HG02678 (cell line): ENCODE data around the gene AGTPBP1.
A peak's percentile ranks its signal among the peaks of the same experiment; 100 is the strongest.
"Not testable (repeated sequence)": the region's sequence is repeated elsewhere in the genome, so short reads cannot be mapped to it uniquely, and the experiment has no call there.

Experiments used
- ATAC-seq: cut with Tn5 transposase; IDR thresholded peaks from one replicate; pipeline ENCODE4 v1.9.1; 2021; ENCODE audit warnings: mild to moderate bottlenecking, moderate library complexity; ENCODE audit not compliant: unreplicated experiment

AGTPBP1 gene

GRCh38 chr9:85741875-85742596 is at the start of gene AGTPBP1:
Gene AGTPBP1, minus strand, starts transcription at chr9:85741954. Its CDS starts 29,421 bp downstream, at chr9:85712533.
- peak; percentile 83 for ATAC-seq

GRCh38 chr9:85786116-85786515 is 44.4 kb upstream of the AGTPBP1 start:
- ATAC-seq = not testable (repeated sequence)

DNA sequence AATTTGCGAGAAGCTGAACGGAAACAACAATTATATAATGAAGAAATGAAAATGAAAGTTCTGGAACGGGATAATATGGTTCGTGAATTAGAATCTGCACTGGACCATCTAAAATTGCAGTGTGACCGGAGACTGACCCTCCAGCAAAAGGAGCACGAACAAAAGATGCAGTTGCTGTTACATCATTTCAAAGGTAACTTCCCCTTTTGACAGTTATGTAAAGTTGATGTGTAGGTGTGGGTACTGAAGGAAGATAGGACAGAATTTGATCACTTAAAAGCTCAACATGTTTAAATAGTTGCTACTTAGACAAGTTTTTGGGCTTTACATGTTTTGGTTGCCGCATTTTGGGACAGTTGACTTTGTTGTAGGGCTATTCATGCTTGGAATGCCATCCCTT is 32.1 kb upstream of the AGTPBP1 start:
- not testable (repeated sequence) for ATAC-seq

- not testable (repeated sequence) for ATAC-seq
Measured at GRCh38 chr9:85761802-85762201, 20.0 kb upstream of the AGTPBP1 start.

DNA sequence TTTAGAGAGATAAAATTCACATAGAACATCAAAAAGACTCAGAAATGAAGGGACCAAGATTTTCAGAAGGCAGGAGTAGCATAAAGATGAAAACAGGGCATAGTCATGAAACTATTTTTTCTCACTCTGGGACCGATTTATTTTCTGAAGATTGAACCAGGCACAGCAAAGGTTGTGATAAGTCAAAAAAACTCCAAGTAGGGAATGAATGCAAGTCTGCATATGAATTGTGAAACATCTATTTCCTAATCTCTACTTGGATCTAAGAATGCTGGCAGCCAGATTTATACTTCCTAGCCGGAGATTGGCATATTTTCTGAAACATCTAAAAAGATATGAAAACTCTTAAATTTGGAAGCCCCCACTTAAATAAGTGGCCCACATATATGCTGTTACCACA is 16.0 kb upstream of the AGTPBP1 start:
- not testable (repeated sequence) for ATAC-seq

DNA sequence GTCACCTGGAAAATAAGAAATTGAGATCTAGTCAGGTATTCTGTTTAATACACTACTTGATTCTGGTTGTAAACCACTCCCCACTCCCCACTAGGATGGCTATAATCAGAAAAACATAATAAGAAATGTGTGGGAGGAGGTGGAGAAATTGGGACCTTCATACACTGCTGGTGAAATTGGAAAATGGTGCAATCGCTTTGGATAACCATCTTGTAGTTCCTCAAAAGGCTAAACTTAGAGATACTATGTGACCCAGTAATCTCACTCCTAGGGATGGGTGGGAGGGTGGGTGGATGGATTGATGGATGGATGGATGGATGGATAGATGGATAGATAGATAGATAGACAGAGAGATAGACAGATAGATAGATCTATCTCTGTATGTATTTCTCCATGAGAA is 14.5 kb upstream of the AGTPBP1 start:
- ATAC-seq = not testable (repeated sequence)

DNA sequence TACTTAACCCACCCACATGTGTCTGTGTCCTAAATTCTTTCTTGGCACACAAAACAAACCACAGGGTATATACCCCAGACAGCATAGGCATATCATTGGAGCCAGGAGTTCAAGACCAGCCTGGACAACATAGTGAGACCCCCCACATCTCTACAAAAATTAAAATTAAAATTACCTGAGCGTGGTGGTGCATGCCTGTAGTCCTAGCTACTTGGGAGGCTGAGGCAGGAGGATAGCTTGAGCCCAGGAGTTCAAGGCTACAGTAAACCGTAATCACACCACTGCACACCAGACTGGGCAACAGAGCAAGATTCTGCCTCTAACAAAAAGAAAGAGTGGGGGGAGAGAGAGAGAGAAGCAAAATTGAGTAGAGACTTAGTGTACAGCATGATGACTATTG is 4.6 kb upstream of the AGTPBP1 start:
- ATAC-seq = no peak

GRCh38 chr9:85745203-85745602 is 3.4 kb upstream of the AGTPBP1 start:
- ATAC-seq = no peak

DNA sequence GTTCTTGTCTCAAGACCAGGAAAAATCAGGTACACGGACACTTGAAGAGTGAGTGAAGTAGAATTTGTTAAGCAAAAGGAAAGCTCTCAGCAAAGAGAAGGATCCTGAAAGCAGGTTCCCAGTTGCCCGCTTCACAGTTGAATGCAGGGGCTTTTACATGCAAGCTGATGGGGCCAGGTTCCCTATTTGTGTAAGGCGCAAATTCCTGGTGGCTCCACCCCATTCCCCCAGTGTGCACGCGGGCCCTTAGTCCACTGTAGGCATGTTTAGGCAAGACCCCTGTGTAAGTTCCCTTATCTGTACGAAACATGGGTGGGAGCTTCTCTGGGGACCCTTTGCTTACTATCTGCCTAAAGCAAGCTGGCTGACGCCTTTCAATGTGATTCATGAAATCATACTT is 2.7 kb upstream of the AGTPBP1 start:
- ATAC-seq = no peak

- no peak for ATAC-seq
Measured at GRCh38 chr9:85743275-85744128, 1.7 kb upstream of the AGTPBP1 start.

GRCh38 chr9:85742597-85742936 is 813 bp upstream of the AGTPBP1 start:
- no peak for ATAC-seq

GRCh38 chr9:85741095-85741874 is 469 bp downstream of the AGTPBP1 start:
- ATAC-seq = peak; percentile 46

DNA sequence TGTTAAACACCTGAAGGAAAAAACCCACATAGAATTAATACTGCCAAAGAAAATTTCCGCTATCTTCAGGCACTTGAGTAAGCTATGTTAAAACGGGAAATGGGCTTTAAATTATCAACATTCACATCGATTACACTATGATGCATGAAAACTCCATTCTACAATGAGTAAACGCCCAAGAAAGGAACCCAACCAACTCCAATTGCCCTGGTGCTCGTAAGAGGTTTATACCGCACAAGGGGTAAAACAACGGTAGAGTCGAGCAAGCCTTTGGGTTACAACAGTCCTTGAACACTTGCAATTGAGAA is 1.0 kb downstream of the AGTPBP1 start:
- no peak for ATAC-seq

GRCh38 chr9:85738509-85738908 is 3.2 kb downstream of the AGTPBP1 start:
- no peak for ATAC-seq

- ATAC-seq = no peak
Measured at GRCh38 chr9:85737671-85738070, 4.1 kb downstream of the AGTPBP1 start.

DNA sequence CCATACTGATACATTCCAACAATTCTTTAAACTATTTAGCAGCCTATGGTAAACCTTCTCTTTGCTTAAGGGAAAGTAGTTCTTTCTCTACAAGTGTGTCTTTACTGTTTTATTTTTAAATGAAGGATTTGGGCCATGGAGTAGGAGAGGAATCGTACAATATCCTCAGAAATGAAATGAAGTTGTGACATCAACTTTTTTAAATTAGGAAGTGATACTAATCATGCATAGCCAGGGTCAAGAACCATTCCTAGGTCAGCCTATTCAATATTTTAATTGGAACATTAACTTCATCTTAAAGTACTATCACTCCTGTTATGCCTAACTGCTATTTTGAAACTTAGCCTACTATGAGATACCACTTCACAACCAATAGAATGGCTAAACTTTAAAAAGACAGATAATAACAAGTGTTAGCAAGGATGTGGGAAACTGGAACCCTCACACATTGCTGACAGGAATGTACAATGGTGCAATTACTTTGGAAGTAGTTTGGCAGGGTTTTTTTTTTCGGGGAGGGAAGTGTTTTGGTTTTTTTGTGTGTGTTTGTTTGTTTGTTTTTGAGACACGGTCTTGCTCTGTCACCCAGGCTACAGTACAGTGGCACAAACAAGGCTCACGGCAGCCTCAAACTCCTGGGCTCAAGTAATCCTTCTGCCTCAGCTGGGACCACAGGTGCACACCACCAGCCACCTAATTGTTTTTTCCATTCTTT is 10.7 kb downstream of the AGTPBP1 start:
- no peak for ATAC-seq

GRCh38 chr9:85729882-85730281 is 11.9 kb downstream of the AGTPBP1 start:
- ATAC-seq = no peak

DNA sequence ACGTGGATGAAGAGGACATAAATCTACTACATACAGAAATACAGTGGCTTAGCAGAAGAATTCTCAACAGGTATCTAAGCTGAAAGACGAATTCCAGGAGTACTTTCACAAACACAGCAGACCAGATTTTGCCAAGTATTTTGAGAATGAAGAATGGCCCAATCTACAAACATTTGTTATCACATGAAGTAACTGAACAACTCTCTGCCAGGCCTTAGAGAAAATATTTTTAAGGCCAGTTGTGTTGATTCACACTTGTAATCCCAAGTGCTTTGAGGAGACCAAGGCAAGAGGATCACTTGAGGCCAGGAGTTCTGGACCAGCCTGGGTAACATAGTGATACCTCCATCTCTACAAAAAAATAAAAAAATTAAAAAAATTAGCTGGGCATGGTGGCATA is 14.3 kb downstream of the AGTPBP1 start:
- ATAC-seq = no peak

GRCh38 chr9:85726737-85727136 is 15.0 kb downstream of the AGTPBP1 start:
- no peak for ATAC-seq

DNA sequence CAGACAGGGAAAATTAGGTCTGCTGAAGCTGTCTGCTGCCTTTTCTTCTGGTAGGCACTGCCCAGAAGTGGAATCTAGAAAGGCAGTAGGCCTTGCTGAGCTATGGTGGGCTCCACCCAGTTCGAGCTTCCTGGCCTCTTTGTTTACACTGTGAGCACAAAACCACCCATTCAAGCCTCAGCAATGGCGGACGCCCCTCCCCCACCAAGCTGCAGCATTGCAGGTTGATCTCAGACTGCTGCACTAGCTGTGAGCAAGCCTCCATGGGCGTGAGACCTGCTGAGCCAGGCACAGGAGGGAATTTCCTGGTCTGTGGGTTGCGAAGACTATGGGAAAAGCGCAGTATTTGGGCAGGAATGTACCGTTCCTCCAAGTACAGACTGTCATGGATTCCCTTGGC is 18.5 kb downstream of the AGTPBP1 start:
- no peak for ATAC-seq

DNA sequence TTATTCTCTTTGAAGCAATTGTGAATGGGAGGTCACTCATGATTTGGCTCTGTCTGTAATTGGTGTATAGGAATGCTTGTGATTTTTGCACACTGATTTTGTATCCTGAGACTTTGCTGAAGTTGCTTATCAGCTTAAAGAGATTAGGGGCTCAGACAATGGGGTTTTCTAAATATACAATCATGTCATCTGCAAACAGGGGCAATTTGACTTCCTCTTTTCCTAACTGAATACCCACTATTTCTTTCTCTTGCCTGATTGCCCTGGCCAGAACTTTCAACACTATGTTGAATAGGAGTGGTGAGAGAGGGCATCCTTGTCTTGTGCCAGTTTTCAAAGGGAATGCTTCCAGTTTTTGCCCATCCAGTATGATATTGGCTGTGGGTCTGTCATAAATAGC is 22.3 kb downstream of the AGTPBP1 start:
- not testable (repeated sequence) for ATAC-seq
